ENCODE data around the gene SNN.

The SNN gene

GRCh38 chr16:11668623-11669379 is 546 bp downstream of the SNN start:
- no peak for DNase-seq

- no peak for DNase-seq
Measured at GRCh38 chr16:11669380-11670146, 1.3 kb downstream of the SNN start.

GRCh38 chr16:11670171-11671131 is 2.2 kb downstream of the SNN start:
- DNase-seq, result no peak

DNA sequence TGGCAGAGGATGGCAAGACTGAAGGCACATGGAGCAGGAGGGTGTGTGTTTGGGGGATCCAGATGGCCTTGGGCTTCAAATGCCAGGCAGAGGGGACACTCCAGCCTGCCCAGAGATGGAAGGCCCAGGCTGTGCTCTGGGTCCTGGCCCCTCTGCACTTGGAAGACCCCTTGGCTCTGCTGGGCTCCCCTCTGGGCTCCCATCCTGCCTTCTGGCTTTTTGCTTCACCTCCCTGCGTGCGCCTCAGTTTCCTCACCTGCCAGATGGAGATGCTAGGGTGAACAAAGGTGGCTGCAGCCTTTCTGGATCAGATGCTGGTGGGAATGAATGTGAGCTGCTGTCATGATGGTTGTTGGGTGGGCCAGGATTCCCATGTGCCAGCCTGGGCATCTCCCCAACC is 3.0 kb downstream of the SNN start:
- DNase-seq, result no peak

DNA sequence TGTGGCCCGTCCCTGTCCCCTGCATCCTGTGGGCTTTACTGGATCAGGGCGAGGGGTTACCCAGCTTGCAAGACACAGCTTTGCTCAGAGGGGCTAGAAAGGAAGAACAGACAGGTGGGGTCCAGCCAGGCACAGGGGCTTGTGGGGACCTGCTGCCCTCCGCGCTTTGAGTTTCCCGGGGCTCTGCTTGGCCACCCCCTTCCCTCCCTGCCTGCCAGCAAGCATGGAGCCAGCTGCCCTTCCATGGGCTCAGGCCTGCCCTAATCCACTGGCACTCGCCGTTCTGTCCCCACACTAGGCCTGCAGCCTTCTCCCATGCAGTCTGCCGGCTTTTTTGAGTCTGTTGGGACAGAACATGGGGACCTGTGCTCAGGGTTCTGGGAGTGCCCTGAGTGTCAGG is 3.4 kb downstream of the SNN start:
- no peak for DNase-seq

DNA sequence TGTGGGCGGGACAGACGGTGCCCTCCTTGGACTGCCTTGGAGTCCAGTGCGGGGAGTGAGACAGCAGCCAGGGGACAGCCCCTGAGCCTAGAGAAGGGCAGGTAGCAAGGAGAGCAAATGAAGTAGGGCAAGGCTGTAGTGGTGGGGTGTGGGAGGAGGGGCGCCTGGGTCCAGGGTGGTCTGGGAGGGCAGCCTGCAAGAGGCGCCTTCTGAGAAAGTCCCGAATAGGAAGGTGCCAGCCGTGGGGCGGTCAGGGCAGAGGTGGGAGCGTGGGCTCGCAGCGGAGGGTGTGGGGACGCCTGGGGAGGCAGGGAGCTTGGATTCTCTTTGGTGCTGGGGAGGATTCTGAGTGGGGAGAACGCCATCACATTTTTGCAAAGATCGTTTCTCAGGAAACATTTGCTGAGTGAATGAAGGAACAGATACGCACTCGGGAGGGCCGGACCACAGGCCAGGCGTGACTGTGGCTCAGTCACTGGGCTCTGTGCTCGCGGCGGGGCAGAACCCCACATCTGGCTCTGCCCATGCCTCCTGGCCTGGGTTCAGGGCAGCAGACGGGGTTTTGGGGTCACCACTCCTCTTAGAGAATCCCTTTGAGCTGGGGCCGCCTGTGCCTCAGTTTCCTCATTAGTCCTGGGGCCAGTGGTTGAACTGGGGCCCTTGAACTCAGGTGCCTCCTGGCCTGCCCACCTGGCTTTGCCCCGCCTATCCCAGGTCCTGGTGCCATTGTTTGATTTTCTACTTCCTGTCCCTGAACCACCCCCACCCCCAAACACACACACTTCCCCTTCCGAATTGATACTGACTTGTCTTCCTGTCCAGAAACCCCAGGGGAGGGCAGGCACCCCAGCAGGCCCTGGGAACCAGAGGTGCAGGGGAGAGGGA is 4.2 kb downstream of the SNN start:
- DNase-seq, result no peak

DNA sequence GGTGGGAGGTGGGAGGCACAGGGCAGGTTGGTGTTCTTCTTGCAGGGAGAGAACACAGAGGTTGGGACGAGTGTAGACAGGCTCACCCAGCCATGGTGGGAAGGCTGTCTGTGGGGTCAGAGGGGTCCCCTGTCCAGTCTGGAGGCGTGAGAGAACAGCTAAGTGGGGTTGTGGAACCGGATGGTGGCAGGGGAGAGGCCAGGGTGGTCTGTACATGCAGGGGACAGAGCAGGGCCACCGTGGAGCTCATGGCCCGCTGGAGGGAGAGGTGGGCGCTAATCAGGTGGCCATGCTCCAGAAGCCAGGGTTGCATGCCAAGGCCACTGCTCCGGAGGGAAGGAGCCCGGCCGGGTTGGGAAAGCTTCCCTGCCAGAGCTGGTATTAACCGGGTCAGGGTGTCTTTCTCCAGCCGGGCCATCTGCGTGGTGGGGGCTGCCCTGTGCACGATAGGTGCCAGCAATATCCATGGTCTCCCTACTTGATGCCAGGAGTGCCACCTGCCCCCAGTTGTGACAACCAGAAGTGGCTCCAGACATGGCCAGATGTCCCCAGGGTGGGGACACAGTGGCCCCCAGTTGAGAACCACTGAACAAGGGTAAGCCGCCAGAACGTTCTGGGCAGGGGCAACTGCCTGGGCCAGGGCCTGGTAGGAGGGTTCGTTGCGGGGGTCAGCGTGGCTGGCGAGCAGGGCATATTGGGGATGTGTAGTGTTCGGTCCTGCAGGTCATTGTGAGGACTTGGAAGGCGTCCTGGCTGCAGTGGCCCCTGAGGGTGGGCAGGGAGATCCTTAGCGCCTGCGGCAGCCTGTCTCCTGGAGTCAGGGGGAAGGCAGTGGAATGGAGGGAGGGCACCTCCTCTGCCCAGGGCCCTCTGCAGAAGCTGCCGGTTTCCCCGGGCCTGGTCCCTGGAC is 5.1 kb downstream of the SNN start:
- DNase-seq, result no peak

GRCh38 chr16:11674001-11674817 is 6.0 kb downstream of the SNN start:
- DNase-seq, result no peak

DNA sequence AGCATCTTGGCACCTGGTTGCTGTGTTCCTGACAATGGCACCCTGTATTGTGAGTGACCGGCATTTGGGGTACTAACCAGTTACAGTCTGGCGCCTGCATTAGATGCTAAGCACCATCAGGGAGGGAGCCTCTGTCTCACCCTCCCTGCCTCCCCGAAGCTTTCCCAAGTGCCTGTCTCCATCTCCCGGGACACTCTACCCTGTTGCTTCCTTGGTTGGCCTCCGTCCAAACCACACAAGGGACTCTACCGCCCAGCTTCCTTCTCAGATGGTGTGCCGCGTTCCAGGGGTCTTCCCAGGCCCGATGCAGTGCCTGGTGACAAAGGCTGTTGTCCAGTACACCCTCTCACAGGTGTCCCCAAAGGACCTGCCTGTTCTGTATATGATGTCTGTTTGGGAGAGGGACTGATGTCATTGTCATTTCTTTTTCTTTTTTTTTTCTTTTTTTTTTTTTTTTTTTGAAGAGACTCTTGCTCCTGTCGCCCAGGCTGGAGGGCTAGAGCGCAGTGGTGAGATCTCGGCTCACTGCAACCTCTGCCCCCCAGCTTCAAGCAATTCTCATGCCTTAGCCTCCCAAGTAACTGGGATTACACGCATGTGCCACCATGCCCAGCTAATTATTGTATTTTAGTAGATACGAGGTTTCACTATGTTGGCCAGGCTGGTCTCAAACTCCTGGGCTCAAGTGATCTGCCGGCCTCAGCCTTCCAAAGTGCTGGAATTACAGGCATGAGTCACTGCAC is 6.7 kb downstream of the SNN start:
- no peak for DNase-seq

DNA sequence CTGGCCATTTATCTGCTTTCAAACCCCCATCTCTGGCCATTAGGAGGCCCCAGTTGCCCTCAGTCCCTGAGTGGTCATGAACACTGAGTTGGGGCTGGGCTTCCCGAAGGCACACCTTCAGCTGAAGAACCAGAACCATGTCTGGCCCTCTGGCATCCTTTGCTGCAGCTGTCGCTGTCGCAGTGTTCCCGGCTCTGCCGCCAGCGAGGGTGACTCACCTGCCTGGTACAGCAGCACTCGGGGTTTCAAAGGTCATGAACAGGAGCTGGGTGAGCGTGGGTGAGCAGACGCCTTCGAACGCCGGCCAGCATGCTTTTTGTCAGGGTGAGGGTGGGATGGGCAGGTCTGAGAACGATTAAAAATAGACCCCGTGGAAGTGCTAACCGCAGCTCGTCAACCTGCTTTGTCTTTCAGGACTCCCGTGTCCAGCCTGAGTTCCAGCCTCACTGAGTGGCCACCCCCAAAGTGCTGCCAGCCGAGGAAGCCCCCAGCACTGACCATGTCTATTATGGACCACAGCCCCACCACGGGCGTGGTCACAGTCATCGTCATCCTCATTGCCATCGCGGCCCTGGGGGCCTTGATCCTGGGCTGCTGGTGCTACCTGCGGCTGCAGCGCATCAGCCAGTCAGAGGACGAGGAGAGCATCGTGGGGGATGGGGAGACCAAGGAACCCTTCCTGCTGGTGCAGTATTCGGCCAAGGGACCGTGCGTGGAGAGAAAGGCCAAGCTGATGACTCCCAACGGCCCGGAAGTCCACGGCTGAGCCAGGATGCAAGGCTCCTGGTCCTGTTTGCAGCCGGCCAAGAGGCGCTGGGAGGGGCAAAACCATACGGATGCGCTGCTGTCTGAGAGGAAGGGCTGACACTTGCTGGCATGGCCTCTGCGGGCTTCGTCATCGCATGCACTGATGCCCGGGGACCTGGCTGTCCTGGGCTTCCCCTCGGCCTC is 7.6 kb downstream of the SNN start:
- no peak for DNase-seq

DNA sequence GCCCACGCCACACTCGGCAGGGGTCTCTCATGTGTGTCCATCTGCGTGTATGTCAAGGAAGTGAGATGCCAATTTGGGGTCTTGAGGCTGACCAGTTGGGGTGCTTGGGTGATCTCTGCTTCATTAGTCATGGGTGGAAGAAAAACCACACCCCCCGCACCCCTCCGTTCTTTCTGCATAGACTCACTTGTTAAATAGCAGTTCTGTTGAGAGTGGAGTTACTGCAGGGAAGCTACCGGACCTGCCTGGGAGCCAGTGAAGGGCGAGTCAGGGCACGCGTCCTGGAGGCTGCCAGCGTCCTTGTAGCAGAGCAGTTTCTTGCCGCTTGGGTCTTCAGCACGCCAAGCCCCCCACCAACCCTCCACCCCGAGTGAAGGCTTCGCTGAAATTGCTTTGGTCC is 8.5 kb downstream of the SNN start:
- no peak for DNase-seq

DNA sequence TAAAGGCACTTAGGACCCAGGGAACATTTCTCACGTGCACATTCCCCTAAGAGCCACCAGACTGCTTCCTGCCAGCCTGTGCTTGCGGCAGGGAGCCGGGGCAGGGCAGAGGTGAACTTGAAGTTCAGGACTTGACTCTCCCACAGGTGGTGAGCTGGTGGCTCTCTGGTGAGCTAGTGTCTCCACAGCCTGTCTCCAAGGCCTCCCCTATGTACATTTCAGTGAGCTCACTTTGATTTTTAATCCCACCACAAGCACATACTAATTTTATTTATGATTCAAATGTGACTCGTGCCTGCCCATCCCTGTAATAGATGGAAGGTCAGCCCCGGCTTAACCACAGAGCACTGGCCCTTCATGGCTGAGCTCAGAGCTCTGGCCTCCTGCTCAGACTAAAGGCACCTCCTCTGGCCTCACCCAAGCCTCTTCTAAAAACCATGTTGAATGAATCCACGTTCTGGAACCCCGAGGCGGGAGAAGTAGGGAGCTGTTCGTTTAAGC is 9.2 kb downstream of the SNN start:
- DNase-seq, result no peak

DNA sequence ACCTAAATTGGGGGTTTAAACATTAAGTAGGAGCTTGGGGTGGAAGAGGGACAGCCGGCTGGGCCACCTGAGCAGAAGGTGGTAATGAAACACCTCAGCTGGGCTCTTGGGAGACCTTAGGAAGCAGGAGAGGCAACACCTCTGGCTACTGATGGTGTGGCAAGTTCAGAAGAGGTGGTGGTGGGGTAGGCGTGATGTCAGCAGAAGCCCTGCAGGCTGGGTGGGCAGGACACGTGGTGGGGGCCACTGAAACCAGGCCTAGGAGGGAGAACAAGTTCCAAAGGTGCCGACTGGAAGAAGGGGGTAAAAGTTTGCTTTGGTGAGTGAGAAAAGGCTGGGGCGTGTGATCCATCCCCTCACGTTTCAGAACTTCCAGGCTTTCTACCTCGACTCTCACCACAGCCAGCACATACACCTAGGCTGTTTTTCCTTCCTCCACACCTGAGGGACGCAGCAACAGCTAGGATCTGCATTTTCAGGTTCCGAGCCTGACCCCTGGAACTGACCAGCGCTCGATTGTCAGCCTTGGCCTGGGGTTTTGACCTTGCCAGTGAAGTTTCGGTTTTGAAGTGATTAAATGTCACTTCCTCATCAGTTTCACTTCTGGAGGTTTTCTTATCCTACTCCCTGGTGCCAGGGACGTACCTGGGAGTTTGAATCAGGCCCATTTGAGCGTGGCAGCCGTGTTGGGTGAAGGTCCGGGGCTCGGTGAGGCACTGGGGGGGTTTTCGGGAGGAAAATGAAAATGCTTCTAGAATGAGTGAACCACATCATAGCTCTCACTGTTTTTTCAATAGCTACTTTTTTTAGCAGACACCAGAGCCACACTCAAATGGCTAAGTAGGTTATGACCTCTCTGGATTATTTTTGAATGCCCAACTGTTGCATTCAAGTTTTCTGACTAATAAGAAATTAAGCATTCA is 10.0 kb downstream of the SNN start:
- DNase-seq, result no peak

GRCh38 chr16:11679250-11679649 is 11.0 kb downstream of the SNN start:
- no peak for DNase-seq

- DNase-seq, result no peak
Measured at GRCh38 chr16:11679941-11680911, 12.0 kb downstream of the SNN start.

- DNase-seq, result no peak
Measured at GRCh38 chr16:11681556-11681955, 13.3 kb downstream of the SNN start.
